ENCODE results near the gene PLCB4. TPM values are rescaled to one million over a fixed set of nuclear protein-coding genes. Genes with fewer than 3 reads are reported as not detected.

Gene PLCB4
- total RNA-seq, 1 donor, result 3.5 TPM

DNA sequence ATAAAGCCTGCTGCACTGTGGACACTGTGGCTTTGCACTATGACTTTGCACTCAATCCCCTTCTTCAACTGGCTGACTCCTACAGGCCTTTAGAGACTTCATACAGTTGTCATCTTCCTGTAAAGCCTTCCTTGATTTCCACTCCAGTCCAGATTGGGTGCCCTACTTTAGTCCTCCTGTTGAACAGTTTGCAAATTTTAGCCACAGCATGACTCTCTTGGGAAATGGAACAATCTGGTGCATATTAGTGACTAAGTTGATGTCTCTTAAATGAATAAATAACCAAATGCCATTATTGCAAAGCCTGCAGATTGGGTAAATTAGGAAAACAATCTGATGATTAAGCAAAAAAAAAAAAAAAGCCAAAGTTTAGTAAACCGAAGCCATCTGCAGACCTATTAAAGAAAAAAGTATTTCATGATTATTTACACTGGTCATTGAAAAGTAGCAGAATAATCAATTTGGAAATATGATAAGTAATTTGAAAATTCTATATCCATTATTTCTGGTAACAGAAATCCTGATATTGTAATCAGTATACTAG lies 12.6 kb downstream of the PLCB4 start:
- TF ChIP-seq, protein P1, sequence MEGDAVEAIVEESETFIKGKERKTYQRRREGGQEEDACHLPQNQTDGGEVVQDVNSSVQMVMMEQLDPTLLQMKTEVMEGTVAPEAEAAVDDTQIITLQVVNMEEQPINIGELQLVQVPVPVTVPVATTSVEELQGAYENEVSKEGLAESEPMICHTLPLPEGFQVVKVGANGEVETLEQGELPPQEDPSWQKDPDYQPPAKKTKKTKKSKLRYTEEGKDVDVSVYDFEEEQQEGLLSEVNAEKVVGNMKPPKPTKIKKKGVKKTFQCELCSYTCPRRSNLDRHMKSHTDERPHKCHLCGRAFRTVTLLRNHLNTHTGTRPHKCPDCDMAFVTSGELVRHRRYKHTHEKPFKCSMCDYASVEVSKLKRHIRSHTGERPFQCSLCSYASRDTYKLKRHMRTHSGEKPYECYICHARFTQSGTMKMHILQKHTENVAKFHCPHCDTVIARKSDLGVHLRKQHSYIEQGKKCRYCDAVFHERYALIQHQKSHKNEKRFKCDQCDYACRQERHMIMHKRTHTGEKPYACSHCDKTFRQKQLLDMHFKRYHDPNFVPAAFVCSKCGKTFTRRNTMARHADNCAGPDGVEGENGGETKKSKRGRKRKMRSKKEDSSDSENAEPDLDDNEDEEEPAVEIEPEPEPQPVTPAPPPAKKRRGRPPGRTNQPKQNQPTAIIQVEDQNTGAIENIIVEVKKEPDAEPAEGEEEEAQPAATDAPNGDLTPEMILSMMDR (IDR thresholded peaks at IDR 0.05; ENCODE audit: insufficient read depth, low read depth, low read length), result no peak
- H3K4me3 ChIP-seq (ENCODE audit: low read depth, low read length), result no peak overlapping the region
- DNase-seq (ENCODE audit: low read depth), result no peak

DNA sequence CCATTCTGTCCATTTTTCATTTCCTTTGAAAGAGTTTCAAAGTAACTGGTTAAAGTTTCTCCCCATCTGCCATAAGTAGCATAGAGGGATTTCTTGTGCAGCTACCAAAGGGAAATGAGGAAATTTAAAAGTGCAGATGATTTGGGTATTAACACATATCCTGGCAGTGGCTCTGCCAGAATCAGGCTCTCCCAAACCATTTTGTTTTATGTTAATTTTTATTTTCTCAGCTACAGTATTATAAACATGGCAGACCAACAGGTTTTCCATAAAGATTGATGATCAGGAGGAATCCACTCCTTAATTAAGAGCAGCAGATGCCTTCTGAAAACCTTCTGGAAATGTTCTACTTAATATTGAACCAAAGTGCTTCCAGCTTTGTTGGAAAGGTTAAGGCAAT lies 13.9 kb downstream of the PLCB4 start:
- no peak for DNase-seq (ENCODE audit: low read depth)
- H3K4me3 ChIP-seq (ENCODE audit: low read depth, low read length), result no peak overlapping the region
- TF ChIP-seq, protein P1 (IDR thresholded peaks at IDR 0.05; ENCODE audit: insufficient read depth, low read depth, low read length), result no peak

DNA sequence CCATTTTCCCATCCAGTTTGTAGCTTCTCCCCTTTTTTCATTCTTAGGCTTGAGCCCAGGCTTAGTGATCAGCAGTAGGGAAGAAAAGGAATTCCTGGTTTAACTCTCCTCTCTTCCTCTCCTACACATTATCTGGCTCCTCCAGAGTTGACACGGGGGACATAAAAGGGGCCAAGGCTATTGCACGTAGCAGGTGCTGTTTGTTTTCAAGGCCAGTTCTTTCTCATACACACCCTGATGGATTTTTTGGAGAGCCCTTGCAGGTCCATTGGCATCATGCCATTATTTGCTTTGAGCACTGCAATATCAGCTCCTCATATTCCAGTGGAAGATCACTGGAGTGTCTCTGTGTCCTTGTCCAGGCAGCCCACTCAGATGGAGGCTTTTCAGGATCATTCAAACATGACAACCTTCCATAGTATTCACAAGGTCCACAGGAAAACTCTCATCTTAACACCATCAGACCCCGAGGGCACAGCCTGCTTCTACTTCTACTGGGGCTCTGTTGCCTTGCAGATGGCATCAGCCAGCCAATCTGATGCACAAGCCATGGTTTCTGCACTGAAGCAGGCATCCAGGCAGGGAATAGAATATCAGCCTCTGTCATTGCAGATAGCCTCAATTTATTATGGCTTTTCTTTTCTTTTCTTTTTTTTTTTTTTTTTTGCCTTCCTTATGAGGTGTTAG lies 18.8 kb downstream of the PLCB4 start:
- TF ChIP-seq, protein P1 (IDR thresholded peaks at IDR 0.05; ENCODE audit: insufficient read depth, low read depth, low read length), result no peak
- DNase-seq (ENCODE audit: low read depth), result no peak
- H3K4me3 ChIP-seq (ENCODE audit: low read depth, low read length), result no peak overlapping the region

DNA sequence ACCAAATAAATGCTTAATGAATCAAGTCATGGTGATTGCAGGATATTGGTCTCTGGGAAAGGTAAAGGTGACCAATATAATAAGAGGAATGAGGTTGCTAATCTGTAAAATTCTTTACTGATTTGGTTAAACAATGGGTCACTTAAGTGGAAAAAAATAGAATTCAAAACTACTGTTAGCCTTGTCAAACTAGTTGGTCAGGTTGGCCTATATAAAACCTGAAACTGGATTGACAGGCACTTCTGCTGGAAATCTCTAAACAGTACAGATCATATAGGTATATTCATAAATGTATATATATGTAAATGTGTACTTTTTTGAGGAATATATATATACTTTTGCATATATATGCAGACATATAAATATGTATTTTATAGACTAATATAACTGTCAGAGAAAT lies 19.7 kb downstream of the PLCB4 start:
- H3K4me3 ChIP-seq (ENCODE audit: low read depth, low read length), result no peak overlapping the region
- DNase-seq (ENCODE audit: low read depth), result no peak
- TF ChIP-seq, protein P1 (IDR thresholded peaks at IDR 0.05; ENCODE audit: insufficient read depth, low read depth, low read length), result no peak

DNA sequence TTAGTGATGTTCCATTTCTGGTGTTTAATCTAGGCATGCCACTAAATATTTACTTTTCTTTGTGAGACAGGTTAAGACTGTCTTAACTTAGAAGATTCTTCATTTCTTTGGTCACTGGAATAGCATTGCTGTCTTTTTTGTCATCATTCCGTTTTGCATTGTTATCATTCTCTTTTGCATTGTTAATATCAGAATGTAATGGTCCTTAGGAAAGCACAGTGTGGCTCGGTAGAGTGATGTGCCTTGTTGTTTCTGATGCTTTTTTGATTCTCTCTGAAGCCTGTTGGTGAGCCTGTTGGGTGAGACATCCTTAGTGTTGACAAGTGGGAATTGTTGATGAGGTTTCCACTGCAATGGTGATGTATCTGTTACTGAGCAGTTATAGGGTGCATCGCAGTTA lies 23.2 kb downstream of the PLCB4 start:
- TF ChIP-seq, protein P1 (IDR thresholded peaks at IDR 0.05; ENCODE audit: insufficient read depth, low read depth, low read length), result no peak
- DNase-seq (ENCODE audit: low read depth), result no peak
- no peak overlapping the region for H3K4me3 ChIP-seq (ENCODE audit: low read depth, low read length)

DNA sequence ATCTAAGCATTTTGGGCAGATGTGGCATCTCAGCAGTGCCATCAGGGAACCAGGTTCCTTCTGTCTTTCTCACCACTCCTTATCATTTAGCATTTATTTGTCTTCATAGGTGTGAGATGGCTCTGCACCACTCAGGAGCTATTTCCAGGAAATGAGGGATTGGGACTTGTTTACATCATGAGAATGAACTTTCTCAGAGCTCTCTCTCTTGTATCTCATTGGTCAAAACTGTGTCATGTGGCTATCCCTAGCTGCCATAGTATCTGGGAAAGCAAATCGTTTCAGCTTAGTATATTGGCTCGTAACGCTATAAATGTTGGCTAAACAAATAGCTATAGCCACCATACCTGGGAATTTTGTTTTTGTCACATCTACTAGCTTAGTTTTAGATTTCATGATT lies 23.8 kb downstream of the PLCB4 start:
- TF ChIP-seq, protein P1 (IDR thresholded peaks at IDR 0.05; ENCODE audit: insufficient read depth, low read depth, low read length), result no peak
- no peak for DNase-seq (ENCODE audit: low read depth)
- no peak overlapping the region for H3K4me3 ChIP-seq (ENCODE audit: low read depth, low read length)

All from fibroblast of villous mesenchyme (primary cell).